ENCODE data around the gene LRRC8C.

- TF ChIP-seq CTCF (IDR thresholded peaks at IDR 0.05) (no peak), ZFX (IDR thresholded peaks at IDR 0.05; ENCODE audit: borderline replicate concordance) (no peak)
These were observed 129.5 kb downstream of the LRRC8C start for GRCh38 chr1:89762386-89762778.
